Measurements from ENCODE around the gene TTLL8.
A peak's percentile ranks its signal among the peaks of the same experiment; 100 is the strongest.

The TTLL8 gene

GRCh38 chr22:50039669-50040443 lies 18.2 kb downstream of the TTLL8 start:
- DNase-seq: no peak

DNA sequence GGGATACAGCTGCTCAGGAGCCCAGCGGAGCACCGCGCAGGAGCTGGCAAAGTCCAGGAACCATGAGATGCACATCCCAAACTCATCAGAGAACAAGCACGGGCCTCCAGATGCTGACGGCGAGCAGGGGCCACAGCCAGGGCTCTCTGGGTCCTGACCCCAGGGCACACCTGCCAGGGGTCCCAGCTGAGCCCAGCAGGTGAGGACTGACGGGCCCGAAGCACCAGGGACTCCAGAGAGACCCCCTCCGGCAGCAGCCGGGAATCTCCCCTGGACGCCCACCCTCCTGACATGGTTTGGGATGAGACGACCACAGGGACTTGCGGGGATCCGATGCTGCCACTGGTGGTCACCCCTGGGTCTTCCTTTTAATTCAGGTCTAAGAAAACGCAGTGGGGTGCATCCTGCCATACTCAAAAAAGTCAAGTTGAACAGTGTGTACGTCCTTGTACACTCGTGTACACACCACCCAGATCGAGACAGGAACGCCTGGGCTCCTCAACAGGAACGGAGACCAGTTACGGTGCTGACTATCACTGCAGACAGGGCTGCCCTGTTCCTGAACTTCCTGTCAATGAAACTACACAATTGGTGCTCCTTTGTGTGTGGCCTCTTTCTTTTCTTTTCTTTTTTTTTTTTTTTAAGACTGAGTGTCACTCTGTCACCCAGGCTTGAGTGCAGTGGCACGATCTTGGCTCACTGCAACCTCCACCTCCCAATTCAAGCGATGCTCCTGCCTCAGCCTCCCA lies 21.9 kb downstream of the TTLL8 start:
- no peak for DNase-seq

DNA sequence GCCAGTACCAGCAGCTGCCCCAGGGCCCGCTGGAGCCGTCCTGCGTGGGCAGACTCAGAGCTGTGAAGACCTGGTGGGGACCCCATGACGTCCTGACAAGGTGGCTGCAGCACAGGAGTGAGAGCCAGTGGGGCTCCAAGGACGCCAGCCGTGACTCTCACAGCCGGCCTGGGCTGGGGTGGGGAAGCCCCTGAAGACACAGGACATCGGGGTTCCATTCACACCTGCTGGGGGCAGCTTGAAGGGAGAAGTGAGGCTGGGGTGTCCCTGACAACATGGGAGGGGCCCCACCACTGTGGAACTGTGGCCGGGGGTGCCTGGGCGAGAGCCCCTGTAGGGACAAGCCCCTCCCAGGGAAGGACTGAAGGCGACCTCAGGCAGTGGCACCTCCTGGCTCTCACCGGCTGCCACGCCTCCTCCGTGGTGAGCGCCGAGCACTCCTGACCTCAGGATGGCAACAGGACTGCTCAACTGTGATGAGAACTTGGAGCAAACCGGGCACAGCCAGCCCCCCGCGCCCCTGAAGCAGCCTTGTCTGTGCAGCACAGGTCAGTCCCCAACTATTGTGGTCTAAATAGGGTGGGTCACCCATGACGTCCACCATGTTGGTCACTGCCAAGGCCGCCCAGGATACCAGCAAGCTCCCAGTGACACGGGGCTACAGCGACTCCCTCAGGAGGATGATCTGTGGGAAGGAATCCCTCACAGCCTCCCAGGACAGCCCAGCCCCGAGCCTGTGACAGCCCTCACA lies 22.8 kb downstream of the TTLL8 start:
- DNase-seq: no peak

DNA sequence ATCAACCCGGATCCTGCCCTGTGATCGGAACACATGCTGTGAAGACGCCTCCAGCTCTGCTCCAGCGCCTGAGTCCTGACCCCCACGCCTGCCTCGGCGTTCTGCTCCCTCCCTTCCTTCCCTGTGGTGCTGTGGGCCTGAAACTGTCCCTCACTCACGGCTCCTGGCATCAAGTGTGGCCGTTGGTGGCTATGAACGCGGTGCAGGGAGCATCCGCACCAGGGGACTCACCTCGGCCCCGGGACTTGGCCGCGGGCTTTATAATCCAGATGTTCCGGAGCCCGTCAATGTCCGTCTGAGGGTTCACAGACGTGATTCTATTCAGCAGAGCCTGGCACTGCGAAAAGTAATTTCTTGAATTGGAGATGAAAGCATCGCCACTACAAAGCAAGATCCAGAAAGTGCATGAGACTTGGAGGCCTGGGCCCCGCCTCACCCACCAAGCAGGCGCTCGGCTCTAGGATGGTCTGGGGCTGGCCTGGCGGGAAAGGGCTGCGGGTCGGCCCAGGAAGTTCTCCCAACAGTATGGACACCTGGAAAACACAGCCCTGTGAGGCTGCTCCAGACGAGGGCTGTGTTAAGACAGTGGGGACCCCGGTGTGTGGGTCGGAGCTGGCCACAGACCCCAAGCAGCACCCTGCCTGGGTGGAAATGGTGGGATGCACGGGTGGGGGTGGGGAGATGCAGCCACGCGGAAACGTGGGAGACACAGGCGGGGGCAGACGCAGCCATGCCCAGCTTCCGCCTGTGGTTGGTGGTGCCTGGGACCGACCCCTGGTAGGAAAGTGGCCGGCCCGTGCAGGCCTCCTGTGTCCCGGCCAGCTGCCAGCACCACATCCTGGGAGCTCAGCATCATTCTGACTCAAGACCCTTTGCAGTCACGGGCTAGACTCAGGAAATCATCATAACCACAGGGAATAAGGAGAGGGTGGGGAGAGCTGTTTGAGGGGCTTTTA lies 23.7 kb downstream of the TTLL8 start:
- no peak for DNase-seq

DNA sequence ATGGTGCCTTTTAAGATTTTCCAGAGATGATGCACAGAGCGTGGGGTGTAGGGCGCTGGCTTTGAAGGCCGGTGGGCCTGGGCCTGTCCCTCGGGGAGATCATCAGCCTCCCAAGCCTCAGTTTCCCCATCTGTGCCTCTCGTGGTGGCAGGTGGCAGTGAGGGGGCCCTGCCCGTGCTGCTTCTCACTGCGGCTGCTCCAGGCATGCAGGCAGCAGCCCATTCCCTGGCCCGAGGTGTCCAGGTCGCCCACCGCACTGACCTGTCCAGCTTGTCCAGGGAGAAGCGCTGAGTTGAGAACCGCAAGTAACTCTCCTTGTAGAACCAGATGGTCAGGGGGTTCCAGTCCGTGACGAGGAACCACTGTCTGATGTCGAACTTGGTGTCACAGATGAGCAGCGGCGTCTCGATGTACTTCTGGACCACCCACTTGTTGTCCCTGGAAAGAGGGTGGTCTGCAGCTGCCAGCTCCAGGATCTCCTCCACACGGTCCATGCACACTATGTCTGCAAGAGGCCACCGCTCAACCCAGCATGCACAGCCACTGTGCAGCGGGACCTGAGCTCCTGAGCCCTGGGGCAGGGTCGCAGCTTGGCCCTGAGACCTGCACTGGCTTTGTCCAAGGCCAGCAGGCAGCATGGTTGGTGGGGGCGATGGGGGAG lies 25.0 kb downstream of the TTLL8 start:
- DNase-seq: no peak

DNA sequence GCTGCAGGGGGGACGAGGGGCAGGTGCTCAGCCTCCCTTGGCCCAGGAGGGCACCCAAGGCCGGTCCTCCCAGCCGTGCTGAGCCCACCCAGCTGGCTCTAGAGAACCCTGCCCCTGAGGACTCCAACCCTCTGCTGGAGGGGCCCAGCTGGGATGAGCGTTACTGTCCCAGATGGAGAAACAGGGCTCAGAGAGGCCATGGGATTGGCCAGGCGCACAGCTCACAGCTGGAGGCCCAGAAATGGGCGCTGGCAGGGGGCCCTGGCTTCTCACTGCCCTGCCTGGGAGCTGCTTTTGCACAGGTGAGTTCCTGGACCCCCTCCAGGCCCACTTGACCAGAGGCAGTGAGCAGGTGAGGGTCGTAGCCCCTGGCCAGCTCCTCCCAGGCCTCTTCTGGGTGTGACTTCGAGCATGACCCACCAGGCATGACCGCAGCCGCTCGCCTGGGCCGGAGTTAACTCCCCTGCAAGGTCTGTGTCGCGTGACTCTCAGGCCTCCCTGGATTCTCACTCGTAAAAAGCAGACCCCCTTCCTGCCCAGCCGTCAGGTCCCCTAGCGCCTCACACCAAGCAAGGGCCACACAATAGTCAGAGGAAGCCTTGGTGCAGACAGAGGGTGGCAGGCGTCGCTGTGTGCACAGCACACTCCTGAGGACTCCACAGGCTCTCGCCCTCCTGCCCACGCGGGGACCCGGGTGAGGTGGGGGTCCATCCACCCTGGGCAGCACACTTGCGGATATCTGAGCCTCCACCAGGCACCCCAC lies 25.8 kb downstream of the TTLL8 start:
- DNase-seq: no peak

- DNase-seq: no peak
Measured at GRCh38 chr22:50031189-50032091, 26.7 kb downstream of the TTLL8 start.

DNA sequence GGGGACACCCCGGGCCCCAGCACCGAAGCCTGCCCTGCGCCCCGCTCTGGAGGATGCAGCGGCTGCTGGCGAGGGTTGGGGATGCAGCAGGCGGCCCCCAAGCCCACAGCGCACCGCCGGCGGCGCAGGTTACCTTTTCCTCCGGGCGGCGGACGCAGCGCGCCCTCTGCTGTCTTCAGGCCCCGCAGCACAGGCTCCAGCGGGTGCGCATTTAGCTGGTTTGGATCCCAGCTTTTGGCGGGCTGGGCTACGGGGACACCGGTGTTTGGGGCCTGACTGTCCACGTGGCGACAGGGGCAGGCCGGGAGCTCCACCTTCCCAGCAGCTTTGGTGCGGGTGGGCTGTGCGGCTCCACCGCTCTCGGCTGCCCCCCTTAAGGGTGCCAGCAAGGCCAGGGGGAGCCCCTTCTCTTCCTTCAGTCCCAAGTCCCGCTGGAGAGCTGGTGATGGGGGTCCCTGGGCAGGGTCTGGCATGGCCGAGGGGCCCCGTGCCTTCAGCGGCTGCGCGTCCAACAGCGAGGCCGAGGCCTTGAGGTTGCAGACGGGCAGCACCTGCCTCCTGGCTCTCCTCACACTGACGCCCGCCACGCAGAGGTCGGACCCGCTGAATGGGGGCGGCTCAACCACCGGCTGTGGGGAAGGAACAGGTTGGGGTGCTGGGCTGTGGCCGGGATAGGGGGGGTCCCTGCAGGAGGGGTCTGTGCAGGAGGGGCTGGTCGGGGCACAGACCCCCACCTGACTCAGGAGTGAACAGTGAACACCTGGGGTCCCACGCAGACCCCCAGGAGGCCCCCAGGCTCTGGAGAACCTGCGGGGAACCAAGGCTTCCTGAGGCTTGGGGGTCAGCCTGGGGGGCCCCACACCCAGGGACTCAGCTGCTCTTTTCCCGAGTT lies 27.6 kb downstream of the TTLL8 start:
- peak; percentile 55 to 85 for DNase-seq

DNA sequence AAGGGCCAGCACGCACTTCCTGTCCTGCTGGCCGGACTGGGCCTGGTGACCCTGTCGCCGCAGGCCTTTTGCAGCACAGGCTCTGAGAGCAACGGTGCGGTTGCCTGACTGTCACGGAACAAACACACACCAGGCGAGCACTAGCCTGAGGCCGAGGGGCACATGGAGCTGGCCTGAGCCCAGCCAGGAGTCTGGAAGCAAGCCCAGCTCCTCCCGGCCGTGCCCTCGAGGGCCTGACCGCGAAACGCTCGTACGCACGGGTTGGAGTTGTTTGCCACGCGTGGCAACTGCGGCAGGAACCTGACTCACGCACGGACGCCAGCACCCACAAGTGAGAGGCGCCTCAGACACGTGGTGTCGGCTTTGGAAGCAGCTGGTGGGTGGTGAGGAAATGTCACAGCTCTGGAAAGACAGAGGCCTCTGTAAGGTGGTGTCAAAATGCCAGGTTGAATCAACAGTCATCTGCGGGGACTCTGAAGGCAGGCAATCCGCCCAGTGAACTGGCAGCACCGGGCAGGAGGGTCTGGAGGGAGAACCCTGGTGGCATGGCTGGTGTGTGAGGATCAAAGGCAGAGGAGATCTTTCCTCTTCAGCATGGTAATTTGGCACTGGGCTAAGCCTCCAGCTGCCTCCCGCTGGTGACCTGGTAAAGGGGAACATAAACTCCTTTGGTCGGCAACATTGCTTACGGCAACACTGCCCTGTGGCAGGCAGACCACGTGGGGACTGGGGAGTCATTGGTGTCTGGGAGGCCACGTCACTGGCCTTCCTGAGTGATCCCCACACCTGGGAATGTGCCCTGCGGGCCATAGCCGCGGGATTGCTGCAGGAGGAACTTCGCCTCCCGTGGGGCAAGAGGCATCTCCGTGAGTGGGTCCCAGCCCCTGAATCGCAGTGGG lies 30.2 kb downstream of the TTLL8 start:
- DNase-seq: no peak

DNA sequence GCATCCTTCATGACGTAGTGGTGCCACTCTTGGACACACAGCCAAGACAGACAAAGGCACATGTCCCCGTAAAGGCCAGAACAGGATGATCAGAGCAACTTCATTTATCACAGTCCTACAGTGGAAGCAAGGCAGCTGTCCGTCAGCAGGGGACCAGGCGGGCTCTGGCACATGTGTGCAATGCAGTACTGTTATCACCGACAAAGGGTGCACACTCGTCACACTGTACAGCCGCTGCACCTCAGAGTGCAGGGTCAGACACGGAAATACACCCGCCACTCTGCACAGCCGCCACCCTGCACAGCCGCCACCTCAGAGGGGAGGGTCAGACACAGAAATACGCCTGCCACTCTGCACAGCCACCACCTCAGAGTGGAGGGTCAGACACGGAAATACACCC lies 32.1 kb downstream of the TTLL8 start:
- DNase-seq: no peak

- DNase-seq: no peak
Measured at GRCh38 chr22:50022171-50022819, 35.8 kb downstream of the TTLL8 start.

DNA sequence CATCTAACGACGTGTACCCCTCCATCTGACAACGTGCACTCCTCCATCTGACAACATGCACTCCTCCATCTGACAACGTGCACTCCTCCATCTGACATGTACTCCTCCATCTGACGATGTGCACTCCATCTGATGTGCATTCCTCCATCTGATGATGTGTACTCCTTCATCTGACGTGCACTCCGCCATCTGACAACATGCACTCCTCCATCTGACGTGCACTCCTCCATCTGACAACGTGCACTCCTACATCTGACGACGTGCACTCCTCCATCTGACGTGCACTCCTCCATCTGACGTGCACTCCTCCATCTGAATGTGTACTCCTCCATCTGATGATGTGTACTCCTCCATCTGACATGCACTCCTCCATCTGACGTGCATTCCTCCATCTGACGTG lies 37.5 kb downstream of the TTLL8 start:
- no peak for DNase-seq

DNA sequence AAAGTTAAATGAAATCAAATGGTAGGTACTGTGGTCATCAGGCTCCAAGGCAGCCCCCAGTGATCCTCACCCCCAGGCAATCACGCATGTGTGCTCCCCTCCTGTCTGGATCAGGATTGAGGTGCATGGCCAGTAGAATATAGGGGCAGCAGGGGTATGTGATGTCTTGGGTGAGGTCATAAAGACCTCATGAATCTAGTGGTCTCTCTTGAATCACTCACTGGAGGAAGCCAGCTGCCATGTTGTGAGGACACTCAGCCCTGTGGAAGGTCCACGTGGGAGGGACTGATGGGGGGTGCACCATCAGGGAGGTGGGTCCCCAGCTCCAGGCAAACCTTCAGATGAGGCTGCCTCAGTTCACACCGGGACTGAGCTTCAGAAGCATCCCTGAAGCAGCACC lies 38.8 kb downstream of the TTLL8 start:
- DNase-seq: no peak

- DNase-seq: no peak
Measured at GRCh38 chr22:50018608-50019285, 39.4 kb downstream of the TTLL8 start.

GRCh38 chr22:50017701-50018224 lies 40.3 kb downstream of the TTLL8 start:
- DNase-seq: no peak

- DNase-seq: no peak
Measured at GRCh38 chr22:50016988-50017700, 41.0 kb downstream of the TTLL8 start.

All from NCI-H1930 (cell line).